Mammary epithelial cell (primary cell): ENCODE data around the gene GINS3.

Source experiments
- EZH2 ChIP-seq: IDR thresholded peaks from 2 replicates; pipeline ENCODE4 v1.6.1; 2012; ENCODE audit warnings: low read length, inconsistent platforms, borderline replicate concordance
- TF ChIP-seq, protein P1 (sequence below), 2 donors: IDR thresholded peaks in 1 of 2; conservative IDR thresholded peaks in 1 of 2; 2 replicates each; pipeline ENCODE4 v1.5.1; 2011 to 2012; ENCODE audit warnings: inconsistent platforms in 2 of 2, low read length in 2 of 2, mild to moderate bottlenecking in 2 of 2, control low read depth in 1 of 2, low read depth in 1 of 2; ENCODE audit not compliant: insufficient read depth in 1 of 2; ENCODE audit errors: extremely low read depth in 1 of 2

DNA sequence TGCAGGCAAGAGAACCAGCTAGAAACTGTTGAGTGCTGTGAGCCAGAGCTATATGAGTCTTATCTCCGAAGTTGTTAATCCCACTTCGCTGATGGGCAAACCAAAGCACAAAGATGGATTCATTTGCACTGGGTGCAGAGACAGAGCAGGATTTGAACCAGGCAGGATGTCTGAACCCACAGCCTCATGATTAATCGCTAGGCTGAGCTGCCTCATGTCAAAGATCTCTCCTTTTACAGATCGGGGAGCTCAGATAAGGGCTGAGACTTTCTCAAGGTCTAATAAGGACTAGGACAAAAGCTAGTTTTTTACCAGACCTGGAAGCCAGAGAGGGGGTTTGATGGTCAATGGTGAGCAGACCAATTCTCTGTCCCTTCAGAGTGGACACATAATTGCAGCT lies 51.5 kb downstream of the GINS3 start:
- TF ChIP-seq, protein P1, sequence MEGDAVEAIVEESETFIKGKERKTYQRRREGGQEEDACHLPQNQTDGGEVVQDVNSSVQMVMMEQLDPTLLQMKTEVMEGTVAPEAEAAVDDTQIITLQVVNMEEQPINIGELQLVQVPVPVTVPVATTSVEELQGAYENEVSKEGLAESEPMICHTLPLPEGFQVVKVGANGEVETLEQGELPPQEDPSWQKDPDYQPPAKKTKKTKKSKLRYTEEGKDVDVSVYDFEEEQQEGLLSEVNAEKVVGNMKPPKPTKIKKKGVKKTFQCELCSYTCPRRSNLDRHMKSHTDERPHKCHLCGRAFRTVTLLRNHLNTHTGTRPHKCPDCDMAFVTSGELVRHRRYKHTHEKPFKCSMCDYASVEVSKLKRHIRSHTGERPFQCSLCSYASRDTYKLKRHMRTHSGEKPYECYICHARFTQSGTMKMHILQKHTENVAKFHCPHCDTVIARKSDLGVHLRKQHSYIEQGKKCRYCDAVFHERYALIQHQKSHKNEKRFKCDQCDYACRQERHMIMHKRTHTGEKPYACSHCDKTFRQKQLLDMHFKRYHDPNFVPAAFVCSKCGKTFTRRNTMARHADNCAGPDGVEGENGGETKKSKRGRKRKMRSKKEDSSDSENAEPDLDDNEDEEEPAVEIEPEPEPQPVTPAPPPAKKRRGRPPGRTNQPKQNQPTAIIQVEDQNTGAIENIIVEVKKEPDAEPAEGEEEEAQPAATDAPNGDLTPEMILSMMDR (conservative IDR thresholded peaks at IDR 0.05 in 1 of 2, IDR thresholded peaks at IDR 0.05 in 1 of 2; ENCODE audit: extremely low read depth in 1 of 2, insufficient read depth in 1 of 2, low read depth in 1 of 2, low read length in 2 of 2), result no peak
- no peak for TF ChIP-seq EZH2
